Regular cardiac myocyte (primary cell): ENCODE results near the gene CDK3. TPM values are rescaled to one million over a fixed set of nuclear protein-coding genes. Genes with fewer than 3 reads are reported as not detected.

Source experiments
- total RNA-seq: library from RNA; depleted of rRNA; stranded (reverse); fragments of >200 nt; gene quantifications from 2 replicates; pipeline ENCODE4 v1.2.3, GENCODE V29; 2014

CDK3 gene
- total RNA-seq = 0.28 and 0.38 TPM in 2 replicates

DNA sequence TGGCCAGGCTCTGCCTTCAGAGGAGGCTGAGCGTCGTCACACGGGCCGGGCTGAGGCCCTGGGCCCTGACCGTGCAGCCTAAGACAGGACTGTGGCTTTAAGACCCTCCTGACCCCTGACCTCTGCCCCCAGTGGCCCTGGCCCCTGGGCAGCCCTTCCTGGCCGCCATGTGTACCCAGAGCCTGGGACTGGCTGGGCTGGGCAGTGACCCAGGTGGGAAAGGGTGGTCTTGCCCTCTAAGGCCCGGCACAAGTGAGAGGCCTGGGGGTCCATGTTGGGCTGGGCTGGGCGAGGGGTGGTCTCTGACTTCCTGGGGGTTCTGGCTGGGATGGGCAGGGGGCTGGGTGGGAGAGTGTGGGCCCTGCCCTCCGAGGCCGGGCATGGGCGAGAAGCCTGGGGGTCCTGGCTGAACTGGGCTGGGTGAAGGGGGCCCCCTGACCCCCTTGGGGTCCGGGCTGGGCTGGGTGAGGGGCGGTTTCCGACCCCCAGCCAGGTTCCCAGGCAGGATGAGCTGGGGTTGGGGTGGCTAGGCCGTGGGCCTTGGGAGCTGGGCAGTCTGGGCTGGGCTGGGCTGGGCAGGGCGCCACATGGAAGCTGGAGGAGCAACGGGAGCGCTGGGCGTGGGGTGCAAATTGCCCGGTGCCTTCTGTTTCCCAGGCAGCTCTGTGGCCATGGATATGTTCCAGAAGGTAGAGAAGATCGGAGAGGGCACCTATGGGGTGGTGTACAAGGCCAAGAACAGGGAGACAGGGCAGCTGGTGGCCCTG, at the start of gene CDK3:
Gene CDK3 (plus strand): TSS at position 101 of the 767 bp plus-strand sequence. CDS start 571 bp downstream, at position 672.

GRCh38 chr17:75978938-75979704, 21.5 kb upstream of the CDK3 start, which contains the start of the genes ACOX1 and TEN1:
TSS of gene ACOX1 (minus strand) at chr17:75979166. CDS start at chr17:75979073, 93 bp downstream.
TSS of gene TEN1 (plus strand) at chr17:75979240. CDS start at chr17:75986193, 6,953 bp downstream.

DNA sequence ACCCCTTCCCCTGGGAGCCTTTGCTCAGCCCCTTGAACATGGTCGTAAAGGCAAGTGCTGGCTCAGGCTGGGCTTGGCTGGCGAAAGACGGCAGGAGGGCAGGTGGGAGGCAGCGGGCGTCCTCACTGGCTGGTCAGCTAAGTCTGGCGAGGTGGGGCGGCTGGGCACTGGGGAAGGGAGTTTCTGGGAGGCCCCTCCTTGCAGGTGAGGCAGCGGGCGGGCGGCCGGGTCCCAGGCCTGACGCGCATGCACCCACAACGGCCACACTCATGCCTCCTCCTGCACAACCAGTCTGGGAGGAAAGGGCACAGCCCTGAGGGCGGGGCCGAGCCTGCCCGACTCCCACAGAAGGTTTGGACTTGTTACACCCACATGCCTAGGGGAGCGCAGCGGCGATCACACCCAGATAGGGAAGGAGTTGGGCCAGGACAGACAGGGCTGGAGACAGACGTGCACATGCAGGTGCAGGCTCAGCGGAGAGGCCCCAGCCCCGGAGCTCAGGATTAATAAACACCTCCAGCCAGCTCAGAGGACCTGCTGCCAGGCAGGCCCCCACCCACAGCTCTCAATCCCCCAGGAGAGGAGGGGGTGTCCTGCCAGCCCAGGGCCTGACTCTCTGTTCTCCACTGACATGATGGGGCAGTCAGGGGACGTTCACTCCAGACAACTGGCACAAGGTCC, 26.6 kb downstream of the CDK3 start, which contains the start of gene EVPL:
Gene EVPL (minus strand): TSS at position 148 of the 681 bp plus-strand sequence. CDS start 108 bp downstream, at position 40.

Other genes starting within 250 kb of the CDK3 start
- gene GALK1, start 235.7 kb upstream of the CDK3 start, total RNA-seq = 29.3 and 49.1 TPM in 2 replicates
- 8.2 and 9.4 TPM in 2 replicates for gene UNK, start 216.0 kb upstream of the CDK3 start, total RNA-seq
- gene UNC13D, start 156.5 kb upstream of the CDK3 start, total RNA-seq = 0.19 and 0.85 TPM in 2 replicates
- gene WBP2, start 145.5 kb upstream of the CDK3 start, total RNA-seq = 19.4 and 23.1 TPM in 2 replicates
- 7.7 and 14.1 TPM in 2 replicates for gene TRIM47, start 122.3 kb upstream of the CDK3 start, total RNA-seq
- gene TRIM65, start 103.9 kb upstream of the CDK3 start, total RNA-seq = 13.5 and 17.6 TPM in 2 replicates
- gene MRPL38, start 96.0 kb upstream of the CDK3 start, total RNA-seq = 25.9 and 28.2 TPM in 2 replicates
- 15.0 and 21.7 TPM in 2 replicates for gene FBF1, start 59.8 kb upstream of the CDK3 start, total RNA-seq
- gene ACOX1, start 21.7 kb upstream of the CDK3 start, total RNA-seq = 52.4 and 54.8 TPM in 2 replicates
- gene TEN1, start 21.6 kb upstream of the CDK3 start, total RNA-seq = 8.2 and 8.6 TPM in 2 replicates
- gene EVPL, start 26.5 kb downstream of the CDK3 start, total RNA-seq = under 0.01 TPM in 2 replicates
- gene SRP68, start 71.7 kb downstream of the CDK3 start, total RNA-seq = 25.1 and 42.2 TPM in 2 replicates
- under 0.01 TPM in 1 of 2 replicates, not detected in the other for gene GALR2, start 73.9 kb downstream of the CDK3 start, total RNA-seq
- not detected in 2 replicates for gene ZACN, start 78.3 kb downstream of the CDK3 start, total RNA-seq
- gene EXOC7, start 102.9 kb downstream of the CDK3 start, total RNA-seq = 82.9 and 87.0 TPM in 2 replicates
- not detected in 2 replicates for gene FOXJ1, start 140.4 kb downstream of the CDK3 start, total RNA-seq
- under 0.01 TPM in 2 replicates for gene RNF157, start 239.6 kb downstream of the CDK3 start, total RNA-seq